KBM-7 (cell line): ENCODE results near the gene XAB2.
"Not testable (repeated sequence)": the region's sequence is repeated elsewhere in the genome, so short reads cannot be mapped to it uniquely, and the experiment has no call there.

Source experiments
- DNase-seq: peaks from one replicate; pipeline ENCODE4 v3.0.0-alpha.2; 2015
- in situ Hi-C: fragments of 300-500 bp; cut with MboI; formaldehyde crosslinking; loops from 2 replicates; pipeline ENCODE4 v1.14.3; 2020; ENCODE audit warnings: low sequenced_read_pairs, low pct_unique_long_range_greater_than_20kb, mixed read lengths

The XAB2 gene

GRCh38 chr19:7597689-7598088, 31.7 kb downstream of the XAB2 start:
- DNase-seq, result no peak
- in situ Hi-C loops, result no loop called here

GRCh38 chr19:7596211-7596937, 33.0 kb downstream of the XAB2 start:
- in situ Hi-C loops, result no loop called here
- DNase-seq, result no peak

- DNase-seq, result peak; percentile 60
- in situ Hi-C loops, result no loop called here
These were observed 33.7 kb downstream of the XAB2 start, which contains the start of gene CAMSAP3 for GRCh38 chr19:7595466-7596133. TSS of gene CAMSAP3 (plus strand) at chr19:7595863. CDS start at chr19:7596003, 140 bp downstream.

- no peak for DNase-seq
- in situ Hi-C loops, result no loop called here
These were observed 39.1 kb downstream of the XAB2 start for GRCh38 chr19:7590256-7590655.

- in situ Hi-C loops, result no loop called here
- DNase-seq, result no peak
These were observed 39.5 kb downstream of the XAB2 start for GRCh38 chr19:7589822-7590221.

GRCh38 chr19:7582446-7582845, 46.9 kb downstream of the XAB2 start:
- in situ Hi-C loops, result no loop called here
- DNase-seq, result no peak

GRCh38 chr19:7579182-7579581, 50.2 kb downstream of the XAB2 start:
- in situ Hi-C loops, result no loop called here

GRCh38 chr19:7578127-7578526, 51.2 kb downstream of the XAB2 start:
- in situ Hi-C loops, result no loop called here
- DNase-seq, result no peak

More at GRCh38 chr19:7579182-7579581, 50.2 kb downstream of the XAB2 start:
- DNase-seq, result no peak

- DNase-seq, in situ Hi-C loops: not testable (repeated sequence)
These were observed 51.9 kb downstream of the XAB2 start for GRCh38 chr19:7577422-7577821.

GRCh38 chr19:7575434-7576040, 53.8 kb downstream of the XAB2 start:
- DNase-seq, result peak; percentile 38
- in situ Hi-C loops, result no loop called here

GRCh38 chr19:7570761-7571160, 58.6 kb downstream of the XAB2 start:
- DNase-seq, result no peak
- in situ Hi-C loops, result no loop called here
